RWPE2 (cell line): ENCODE data around the gene FBXO33.

Experiments
- ATAC-seq: fragments of 200-7000 bp; cut with Tn5 transposase; 3 replicates; pipeline ENCODE4 v1.9.1; 2021; ENCODE audit warnings: low read depth
- DNase-seq: peaks from one replicate; pipeline ENCODE4 v3.0.0-alpha.2; 2020; ENCODE audit warnings: low spot score
- H3K27ac ChIP-seq: fragments of 450-650 bp; 2 replicates; pipeline ENCODE4 v1.5.1; 2017; ENCODE audit warnings: mild to moderate bottlenecking; ENCODE audit not compliant: poor library complexity, severe bottlenecking
- H3K27me3 ChIP-seq: fragments of 250-450 bp; sonication (Bioruptor Pico); 2 replicates; pipeline ENCODE4 v1.5.1; 2021; ENCODE audit warnings: mild to moderate bottlenecking, moderate library complexity; ENCODE audit not compliant: insufficient read depth, poor library complexity, severe bottlenecking
- H3K36me3 ChIP-seq: fragments of 250-450 bp; sonication (Bioruptor Pico); 2 replicates; pipeline ENCODE4 v1.5.1; 2020; ENCODE audit warnings: low read depth, mild to moderate bottlenecking, moderate library complexity
- H3K4me1 ChIP-seq: fragments of 250-450 bp; sonication (Bioruptor Pico); 2 replicates; pipeline ENCODE4 v1.5.1; 2021; ENCODE audit warnings: mild to moderate bottlenecking, moderate library complexity; ENCODE audit not compliant: insufficient read depth, poor library complexity, severe bottlenecking
- H3K4me3 ChIP-seq: fragments of 250-450 bp; sonication (Bioruptor Pico); 2 replicates; pipeline ENCODE4 v1.5.1; 2021; ENCODE audit warnings: mild to moderate bottlenecking, moderate library complexity; ENCODE audit not compliant: severe bottlenecking
- H3K9me3 ChIP-seq: fragments of 250-450 bp; sonication (Bioruptor Pico); 2 replicates; pipeline ENCODE4 v1.5.1; 2021; ENCODE audit warnings: mild to moderate bottlenecking, moderate library complexity; ENCODE audit not compliant: severe bottlenecking
- CTCF ChIP-seq: fragments of 450-650 bp; IDR thresholded peaks from one replicate; pipeline ENCODE4 v1.5.1; 2017; ENCODE audit warnings: mild to moderate bottlenecking, moderate library complexity; ENCODE audit not compliant: poor library complexity, severe bottlenecking

FBXO33 gene

DNA sequence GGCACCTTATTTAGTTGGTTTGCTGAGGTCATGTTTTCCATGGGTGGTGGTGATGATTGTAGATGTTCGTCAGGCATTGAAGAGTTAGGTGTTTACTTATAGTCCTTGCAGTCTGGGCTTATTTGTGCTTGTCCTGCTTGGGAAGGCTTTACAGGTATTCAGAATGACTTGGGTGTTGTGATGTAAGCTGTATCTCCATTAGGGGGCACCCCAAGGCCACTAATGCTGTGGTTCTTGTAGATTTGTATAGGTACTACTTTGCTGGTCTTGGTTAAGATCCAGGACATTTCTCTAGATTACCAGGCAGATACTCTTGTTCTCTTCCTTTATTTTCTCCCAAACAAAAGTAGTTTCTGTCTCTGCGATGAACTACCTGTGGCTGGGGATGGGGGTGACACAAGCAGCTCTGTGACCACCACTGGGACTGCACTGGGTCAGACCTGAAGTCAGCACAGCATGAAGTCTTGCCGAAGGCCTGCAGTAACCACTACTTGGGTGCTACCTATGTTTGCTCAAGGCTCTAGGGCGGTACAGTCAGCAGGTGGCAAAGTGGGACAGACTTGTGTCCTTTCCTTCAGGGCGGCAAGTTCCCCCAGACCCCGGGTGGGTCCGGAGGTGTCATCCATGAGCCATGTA lies 35.8 kb upstream of the FBXO33 start:
- no peak overlapping the region for H3K4me3 ChIP-seq
- DNase-seq, result no peak
- TF ChIP-seq CTCF, result peak; percentile 44
- no peaks in the 10 kb centered on the region for H3K4me1 ChIP-seq
- no peak overlapping the region for H3K27ac ChIP-seq
- peaks cover 7% of the 10 kb centered on the region for H3K27me3 ChIP-seq
- peak; percentile 44; the same call in 1 of the 3 replicates for ATAC-seq
- no peaks in the 10 kb centered on the region for H3K36me3 ChIP-seq
- peaks cover 4% of the 10 kb centered on the region for H3K9me3 ChIP-seq

DNA sequence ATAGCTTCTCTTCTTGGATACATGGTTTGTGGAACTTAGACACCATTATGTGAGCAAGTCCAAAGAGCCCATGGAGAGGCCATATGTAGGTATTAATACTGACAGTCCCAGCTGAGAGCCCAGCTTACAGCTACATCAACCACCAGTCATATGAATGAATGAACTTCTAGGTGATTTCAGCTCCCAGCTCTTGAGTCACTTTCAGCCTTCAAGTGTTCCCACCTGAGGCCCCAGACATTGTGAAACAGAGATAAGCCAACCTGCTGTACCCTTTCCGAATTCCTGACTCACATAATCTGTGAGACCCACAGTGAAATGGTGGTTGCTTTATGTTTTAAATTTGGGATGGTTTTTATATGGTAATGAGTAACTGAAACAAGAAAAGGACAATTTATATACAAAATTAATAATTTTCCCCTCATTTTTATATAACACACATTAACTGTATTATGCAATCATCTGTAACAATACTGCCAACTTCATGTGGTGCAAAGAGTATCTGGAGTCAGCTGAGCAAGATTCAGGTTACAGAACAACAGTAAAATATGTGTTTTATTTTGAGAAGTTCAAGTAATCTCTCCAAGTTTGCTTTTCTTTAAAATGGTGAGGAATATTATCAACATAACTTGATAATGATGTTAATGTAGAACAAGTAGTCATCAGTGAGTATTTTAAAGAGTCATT lies 27.7 kb upstream of the FBXO33 start:
- DNase-seq (no peak), ATAC-seq (no peak)
- Histone ChIP-seq H3K9me3 (no peaks in the 10 kb centered on the region), H3K4me3 (no peak overlapping the region), H3K27me3 (no peaks in the 10 kb centered on the region), H3K36me3 (no peaks in the 10 kb centered on the region), H3K27ac (no peak overlapping the region), H3K4me1 (no peaks in the 10 kb centered on the region)
- no peak for TF ChIP-seq CTCF

DNA sequence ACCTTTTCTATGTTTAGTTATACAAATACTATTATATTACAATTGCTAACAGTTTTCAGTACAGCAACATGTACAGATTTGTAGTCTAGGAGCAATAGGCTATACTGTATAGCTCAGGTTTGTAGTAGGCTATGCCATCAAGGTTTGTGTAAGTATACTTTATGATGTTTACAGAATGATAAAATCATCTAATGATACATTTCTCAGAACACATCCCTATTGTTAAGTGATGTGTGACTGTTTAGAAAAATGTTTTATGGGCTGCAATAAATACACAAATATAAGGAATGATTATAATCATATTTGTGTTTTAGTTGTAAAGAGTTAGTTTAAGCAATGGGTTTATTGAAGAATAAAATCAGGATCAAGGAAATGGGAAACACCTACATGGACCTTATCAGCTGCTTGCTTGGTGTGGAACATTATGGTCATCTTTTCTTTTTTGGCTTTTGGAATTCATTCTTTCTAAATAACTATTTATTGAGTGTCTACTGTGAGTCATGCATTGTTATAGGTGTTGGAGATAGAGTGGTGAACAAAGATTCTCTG lies 24.5 kb upstream of the FBXO33 start:
- ATAC-seq, result no peak

GRCh38 chr14:39454906-39455539 lies 22.8 kb upstream of the FBXO33 start:
- no peak for DNase-seq
- H3K36me3 ChIP-seq, result no peaks in the 10 kb centered on the region
- TF ChIP-seq CTCF, result no peak
- no peak overlapping the region for H3K4me3 ChIP-seq
- H3K27me3 ChIP-seq, result peaks cover 4% of the 10 kb centered on the region
- H3K9me3 ChIP-seq, result no peaks in the 10 kb centered on the region
- ATAC-seq, result no peak
- no peaks in the 10 kb centered on the region for H3K4me1 ChIP-seq
- no peak overlapping the region for H3K27ac ChIP-seq

More for the DNA sequence above, 24.5 kb upstream of the FBXO33 start:
- no peaks in the 10 kb centered on the region for H3K36me3 ChIP-seq
- no peaks in the 10 kb centered on the region for H3K4me1 ChIP-seq
- no peak for TF ChIP-seq CTCF
- peaks cover 4% of the 10 kb centered on the region for H3K27me3 ChIP-seq
- H3K27ac ChIP-seq, result no peak overlapping the region
- H3K4me3 ChIP-seq, result no peak overlapping the region
- no peak for DNase-seq
- H3K9me3 ChIP-seq, result no peaks in the 10 kb centered on the region
